GM21717 (cell line): ENCODE data around the gene SLC25A17.
A peak's percentile ranks its signal among the peaks of the same experiment; 100 is the strongest.
"Not testable (repeated sequence)": the region's sequence is repeated elsewhere in the genome, so short reads cannot be mapped to it uniquely, and the experiment has no call there.

Experiments
- ATAC-seq: cut with Tn5 transposase; IDR thresholded peaks from one replicate; pipeline ENCODE4 v1.9.1; 2021; ENCODE audit warnings: mild to moderate bottlenecking, moderate library complexity; ENCODE audit not compliant: unreplicated experiment

The SLC25A17 gene, protein sequence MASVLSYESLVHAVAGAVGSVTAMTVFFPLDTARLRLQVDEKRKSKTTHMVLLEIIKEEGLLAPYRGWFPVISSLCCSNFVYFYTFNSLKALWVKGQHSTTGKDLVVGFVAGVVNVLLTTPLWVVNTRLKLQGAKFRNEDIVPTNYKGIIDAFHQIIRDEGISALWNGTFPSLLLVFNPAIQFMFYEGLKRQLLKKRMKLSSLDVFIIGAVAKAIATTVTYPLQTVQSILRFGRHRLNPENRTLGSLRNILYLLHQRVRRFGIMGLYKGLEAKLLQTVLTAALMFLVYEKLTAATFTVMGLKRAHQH

GRCh38 chr22:40818747-40819598, at the start of gene SLC25A17:
TSS of gene SLC25A17 (minus strand) at chr22:40819346. CDS start at chr22:40819248, 98 bp downstream.
- ATAC-seq: peak; percentile 76

- ATAC-seq: not testable (repeated sequence)
These were observed 49.2 kb upstream of the SLC25A17 start for GRCh38 chr22:40868379-40868778.

DNA sequence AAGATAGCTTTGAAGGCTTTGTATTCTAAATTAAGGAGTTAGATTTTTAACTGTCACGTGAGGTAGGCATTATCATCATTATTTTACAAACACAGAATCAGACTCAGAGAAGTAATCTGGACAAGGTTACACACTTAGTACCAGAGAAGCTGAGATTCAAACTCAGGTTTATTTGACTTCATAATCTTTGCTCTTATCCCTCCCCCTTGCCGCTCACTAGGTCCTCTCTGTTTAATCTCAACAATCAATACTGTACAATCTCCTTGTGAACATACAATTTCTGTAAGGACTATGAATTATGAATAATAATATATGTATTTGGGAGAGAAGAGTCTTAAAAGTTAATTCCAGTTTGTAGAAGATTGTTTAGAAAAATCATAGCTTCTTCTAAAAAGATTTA, 48.0 kb upstream of the SLC25A17 start:
- ATAC-seq: no peak

- ATAC-seq: no peak
These were observed 43.4 kb upstream of the SLC25A17 start for GRCh38 chr22:40862537-40862936.

- ATAC-seq: no peak
These were observed 42.9 kb upstream of the SLC25A17 start, which contains the start of gene DNAJB7 for GRCh38 chr22:40862013-40862412. TSS of gene DNAJB7 (minus strand) at chr22:40862113. CDS start at chr22:40861994, 119 bp downstream.

GRCh38 chr22:40857309-40857855, 38.2 kb upstream of the SLC25A17 start:
- no peak for ATAC-seq

DNA sequence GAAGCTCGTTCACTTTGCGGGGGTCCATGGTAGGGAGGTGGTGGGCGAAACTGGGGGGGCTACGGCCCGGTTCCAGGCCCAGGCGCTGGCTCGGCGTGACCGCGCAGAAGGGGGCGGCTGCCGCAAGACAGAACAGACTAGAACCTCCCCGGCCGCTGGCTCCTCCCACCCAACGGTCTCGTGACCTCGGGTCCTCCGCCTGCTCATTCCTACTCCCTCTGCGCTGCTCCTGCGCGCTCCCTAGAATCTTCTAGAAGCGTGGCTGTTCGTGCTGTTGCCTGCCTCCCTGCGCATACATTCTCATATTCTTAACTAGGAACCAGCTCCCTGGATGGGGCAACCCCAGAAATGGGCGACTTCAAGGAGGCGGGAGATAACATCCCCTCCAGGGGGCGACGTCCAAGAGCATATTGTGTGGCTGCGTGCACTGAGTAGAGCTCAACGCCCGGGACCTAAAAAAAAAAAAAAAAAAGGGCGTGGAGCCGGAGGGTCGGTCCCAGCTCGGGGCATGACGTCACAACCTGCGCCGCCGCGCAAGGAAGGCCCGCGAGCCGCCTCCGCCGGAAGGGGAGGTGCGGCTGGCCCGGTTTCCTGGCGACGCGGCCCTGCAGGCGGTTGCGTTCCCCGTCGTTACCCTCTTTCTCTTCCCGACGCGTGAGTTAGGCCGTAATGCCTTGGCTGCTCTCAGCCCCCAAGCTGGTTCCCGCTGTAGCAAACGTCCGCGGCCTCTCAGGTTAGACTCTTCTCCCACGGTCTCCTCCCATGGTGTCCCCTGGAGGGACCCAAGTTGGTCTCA, 37.6 kb upstream of the SLC25A17 start, which contains the start of the genes ST13 and XPNPEP3:
Gene ST13, minus strand, starts transcription at position 127 of the 796 bp plus-strand sequence. Its CDS starts 99 bp downstream, at position 28.
Gene XPNPEP3, plus strand, starts transcription at position 636 of the 796 bp plus-strand sequence. Its CDS starts 34 bp downstream, at position 670.
- peak; percentile 76 for ATAC-seq

GRCh38 chr22:40855979-40856512, 36.9 kb upstream of the SLC25A17 start:
- ATAC-seq: peak; percentile 22

DNA sequence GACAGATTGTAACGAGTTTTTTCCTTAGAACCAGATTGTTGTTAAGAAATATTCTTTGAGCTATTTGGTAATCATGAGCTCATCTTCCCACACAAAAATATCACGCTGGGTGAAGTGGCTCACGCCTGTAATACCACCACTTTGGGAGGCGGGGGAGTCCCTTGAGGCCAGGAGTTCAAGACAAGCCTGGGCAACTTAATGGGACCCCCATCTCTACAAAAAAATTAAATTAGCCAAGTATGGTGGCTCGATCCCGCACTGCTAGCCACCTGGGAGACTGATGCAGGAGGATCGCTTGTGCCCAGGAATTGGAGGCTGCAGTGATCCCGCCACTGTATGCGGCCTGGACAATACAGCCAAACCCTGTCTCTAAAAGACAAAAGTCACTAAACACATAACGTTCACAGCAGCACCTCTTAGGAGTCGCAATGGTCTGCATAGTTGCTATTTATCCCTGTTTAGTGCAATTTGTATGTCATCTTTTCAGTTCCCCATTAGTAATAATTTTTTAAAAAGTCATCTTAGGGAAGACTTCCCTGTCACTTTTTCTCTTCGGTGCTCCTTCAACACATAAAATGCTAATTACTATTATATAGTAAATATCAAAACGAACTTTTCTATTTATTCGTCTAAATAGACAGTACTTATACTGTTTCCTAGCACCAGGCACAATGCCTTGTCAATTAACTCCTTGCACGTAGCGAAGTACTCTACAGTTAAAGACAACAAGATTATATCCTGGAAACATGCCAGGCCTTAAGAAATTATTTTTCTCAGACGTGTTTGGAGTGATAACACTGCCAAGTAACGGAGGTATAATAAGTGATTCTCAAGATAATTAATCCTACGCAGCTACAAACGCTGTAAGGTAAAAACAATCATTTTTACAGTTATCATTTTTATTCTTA, 36.2 kb upstream of the SLC25A17 start:
- ATAC-seq: no peak

DNA sequence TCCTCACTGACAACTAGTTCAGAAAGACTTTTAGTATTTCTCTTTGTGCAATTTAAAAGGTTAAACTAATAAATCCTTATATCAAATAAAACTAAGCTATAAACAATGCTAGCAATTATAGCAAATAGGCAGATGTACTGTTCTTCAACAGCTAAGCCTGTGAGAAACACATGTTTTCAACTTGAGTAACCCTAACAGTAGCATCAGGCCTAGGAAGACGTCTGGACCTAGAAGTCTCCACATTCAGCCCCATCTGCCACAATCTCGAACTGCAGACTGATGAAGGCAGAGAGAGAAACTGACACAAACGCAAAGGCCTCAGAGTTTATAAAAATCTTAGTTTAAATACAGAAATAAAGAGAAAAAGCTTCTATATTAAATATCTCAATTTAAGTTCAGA, 34.8 kb upstream of the SLC25A17 start:
- ATAC-seq: no peak

- ATAC-seq: no peak
These were observed 34.2 kb upstream of the SLC25A17 start for GRCh38 chr22:40853333-40853732.

DNA sequence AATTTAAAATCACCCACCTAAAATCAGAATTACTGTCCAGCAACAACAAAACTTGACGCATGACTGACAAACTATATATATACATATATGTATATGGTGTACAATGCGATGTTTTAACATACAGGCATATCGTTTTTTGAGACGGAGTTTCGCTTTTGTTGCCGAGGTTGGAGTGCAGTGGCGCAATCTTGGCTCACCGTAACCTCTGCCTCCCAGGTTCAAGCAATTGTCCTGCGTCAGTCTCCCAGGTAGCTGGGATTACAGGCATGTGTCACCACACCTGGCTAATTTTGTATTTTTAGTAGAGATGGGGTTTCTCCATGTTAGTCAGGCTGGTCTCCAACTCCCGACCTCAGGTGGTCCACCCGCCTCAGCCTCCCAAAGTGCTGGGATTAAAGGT, 26.7 kb upstream of the SLC25A17 start:
- not testable (repeated sequence) for ATAC-seq

- no peak for ATAC-seq
These were observed 25.8 kb upstream of the SLC25A17 start for GRCh38 chr22:40844951-40845350.

DNA sequence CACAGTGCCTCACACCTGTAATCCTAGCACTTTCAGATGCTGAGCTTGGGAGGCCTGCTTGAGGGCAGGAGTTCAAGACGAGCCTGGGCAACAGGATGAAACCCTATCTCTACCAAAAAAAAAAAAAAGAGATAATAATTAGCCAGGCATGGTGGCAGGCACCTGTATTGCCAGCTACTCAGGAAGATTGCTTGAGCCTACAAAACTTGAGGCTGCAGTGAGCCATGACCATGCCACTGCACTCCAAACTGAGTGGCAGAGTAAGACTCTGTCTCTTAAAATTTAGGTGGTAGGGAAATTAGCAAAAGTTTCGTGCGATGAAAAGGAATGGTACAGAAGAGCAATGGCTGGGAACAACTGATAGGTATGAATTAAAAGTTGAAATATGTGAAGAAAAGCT, 19.3 kb upstream of the SLC25A17 start:
- ATAC-seq: no peak

DNA sequence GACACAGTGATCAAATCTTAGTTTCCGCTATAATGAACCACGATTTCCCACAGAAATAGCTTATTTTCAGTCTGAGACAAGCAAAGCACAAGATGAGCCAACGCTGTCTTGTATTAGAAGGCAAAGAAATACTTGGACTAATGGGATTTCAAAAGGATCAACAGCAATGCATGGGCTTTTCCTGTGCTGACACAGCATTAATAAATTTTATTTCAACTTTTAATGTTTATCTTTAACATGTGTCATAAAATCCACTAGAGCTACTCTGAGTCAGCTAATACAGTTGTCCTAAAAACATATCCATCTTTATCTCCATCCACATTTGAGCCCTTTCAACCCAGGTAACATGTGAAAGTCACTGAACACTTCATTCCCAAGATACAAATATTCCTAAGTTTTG, 15.5 kb upstream of the SLC25A17 start:
- no peak for ATAC-seq

DNA sequence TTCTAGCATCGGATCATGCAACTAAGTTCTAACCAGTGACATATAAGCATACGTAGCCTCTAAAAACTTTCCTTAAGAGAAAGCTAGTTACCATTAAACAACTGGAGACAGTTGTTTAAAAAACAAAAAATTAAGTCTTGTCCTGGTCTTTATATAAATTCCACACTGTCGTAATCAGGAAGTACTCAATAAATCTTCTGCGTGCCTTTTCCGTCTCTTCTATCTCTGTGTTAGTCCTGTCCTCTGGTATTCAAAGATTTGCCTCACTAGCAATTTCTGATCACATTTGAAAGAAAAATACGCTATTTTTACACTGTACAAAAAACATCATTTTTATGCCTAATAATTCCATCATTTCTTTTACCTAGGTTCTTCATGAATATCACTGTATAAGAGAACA, 10.0 kb upstream of the SLC25A17 start:
- ATAC-seq: no peak

- no peak for ATAC-seq
These were observed 8.0 kb upstream of the SLC25A17 start for GRCh38 chr22:40826984-40827741.

DNA sequence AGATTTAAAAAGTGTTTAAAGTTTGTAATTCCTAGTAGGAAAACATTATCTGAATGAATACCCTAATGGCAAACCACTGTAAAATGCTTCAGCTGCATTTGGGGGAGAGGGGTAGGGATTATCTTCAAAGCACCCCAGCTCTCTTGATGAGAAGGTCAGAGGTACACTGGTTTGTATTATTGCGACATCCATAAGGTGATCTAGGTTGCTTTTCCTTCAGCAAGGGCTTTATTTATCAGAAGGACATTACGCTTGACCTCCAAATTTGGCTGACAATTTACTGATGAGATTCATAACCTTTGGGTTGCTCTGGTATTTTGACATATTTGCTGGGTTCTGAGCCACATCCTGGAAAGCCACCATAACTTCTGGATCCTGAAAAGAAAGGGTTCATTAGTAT, 7.1 kb upstream of the SLC25A17 start:
- ATAC-seq: not testable (repeated sequence)

GRCh38 chr22:40823426-40823825, 4.3 kb upstream of the SLC25A17 start:
- no peak for ATAC-seq
